AG09309 (cell line): Measurements from ENCODE around the gene HIF3A.

ENCODE experiments used
- DNase-seq: peaks from one replicate; pipeline ENCODE4 v3.0.0-alpha.2; 2010; ENCODE audit warnings: low read depth
- H3K4me3 ChIP-seq: 2 replicates; pipeline ENCODE4 v1.5.1; 2011; ENCODE audit warnings: mild to moderate bottlenecking, low read depth, low read length, moderate library complexity; ENCODE audit not compliant: control insufficient read depth
- TF ChIP-seq, protein P1 (sequence below): IDR thresholded peaks from 2 replicates; pipeline ENCODE4 v1.5.1; 2011; ENCODE audit warnings: mild to moderate bottlenecking, low read depth, low read length, inconsistent platforms; ENCODE audit not compliant: insufficient read depth, control insufficient read depth; ENCODE audit errors: missing control alignments

HIF3A gene

GRCh38 chr19:46388311-46389095, 91.7 kb downstream of the HIF3A start:
- TF ChIP-seq, protein P1, sequence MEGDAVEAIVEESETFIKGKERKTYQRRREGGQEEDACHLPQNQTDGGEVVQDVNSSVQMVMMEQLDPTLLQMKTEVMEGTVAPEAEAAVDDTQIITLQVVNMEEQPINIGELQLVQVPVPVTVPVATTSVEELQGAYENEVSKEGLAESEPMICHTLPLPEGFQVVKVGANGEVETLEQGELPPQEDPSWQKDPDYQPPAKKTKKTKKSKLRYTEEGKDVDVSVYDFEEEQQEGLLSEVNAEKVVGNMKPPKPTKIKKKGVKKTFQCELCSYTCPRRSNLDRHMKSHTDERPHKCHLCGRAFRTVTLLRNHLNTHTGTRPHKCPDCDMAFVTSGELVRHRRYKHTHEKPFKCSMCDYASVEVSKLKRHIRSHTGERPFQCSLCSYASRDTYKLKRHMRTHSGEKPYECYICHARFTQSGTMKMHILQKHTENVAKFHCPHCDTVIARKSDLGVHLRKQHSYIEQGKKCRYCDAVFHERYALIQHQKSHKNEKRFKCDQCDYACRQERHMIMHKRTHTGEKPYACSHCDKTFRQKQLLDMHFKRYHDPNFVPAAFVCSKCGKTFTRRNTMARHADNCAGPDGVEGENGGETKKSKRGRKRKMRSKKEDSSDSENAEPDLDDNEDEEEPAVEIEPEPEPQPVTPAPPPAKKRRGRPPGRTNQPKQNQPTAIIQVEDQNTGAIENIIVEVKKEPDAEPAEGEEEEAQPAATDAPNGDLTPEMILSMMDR: no peak
- no peak overlapping the region for H3K4me3 ChIP-seq
- DNase-seq: no peak

GRCh38 chr19:46390121-46390858, 93.4 kb downstream of the HIF3A start:
- TF ChIP-seq, protein P1: no peak
- no peak overlapping the region for H3K4me3 ChIP-seq
- no peak for DNase-seq

DNA sequence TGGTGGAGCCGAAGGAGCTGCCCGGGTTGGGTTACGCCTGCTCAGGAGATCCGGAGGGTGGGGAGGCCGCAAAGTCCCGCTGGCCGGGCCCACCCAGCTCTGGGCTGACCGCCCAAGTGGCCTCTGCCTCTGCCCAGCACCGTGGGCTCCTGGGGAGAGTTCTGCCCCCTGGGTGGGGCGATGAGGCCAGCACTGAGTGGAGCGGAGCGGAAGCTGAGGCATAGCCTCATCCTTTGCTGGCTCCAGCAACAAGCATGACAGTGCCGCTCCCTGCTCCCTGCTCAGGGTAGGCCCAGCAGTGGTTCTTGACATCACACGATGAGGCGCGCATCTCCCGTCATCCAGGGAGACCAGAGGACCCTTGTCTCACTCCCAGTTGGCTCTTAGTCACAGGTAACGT, 94.0 kb downstream of the HIF3A start:
- no peak for DNase-seq
- TF ChIP-seq, protein P1: no peak
- H3K4me3 ChIP-seq: no peak overlapping the region

DNA sequence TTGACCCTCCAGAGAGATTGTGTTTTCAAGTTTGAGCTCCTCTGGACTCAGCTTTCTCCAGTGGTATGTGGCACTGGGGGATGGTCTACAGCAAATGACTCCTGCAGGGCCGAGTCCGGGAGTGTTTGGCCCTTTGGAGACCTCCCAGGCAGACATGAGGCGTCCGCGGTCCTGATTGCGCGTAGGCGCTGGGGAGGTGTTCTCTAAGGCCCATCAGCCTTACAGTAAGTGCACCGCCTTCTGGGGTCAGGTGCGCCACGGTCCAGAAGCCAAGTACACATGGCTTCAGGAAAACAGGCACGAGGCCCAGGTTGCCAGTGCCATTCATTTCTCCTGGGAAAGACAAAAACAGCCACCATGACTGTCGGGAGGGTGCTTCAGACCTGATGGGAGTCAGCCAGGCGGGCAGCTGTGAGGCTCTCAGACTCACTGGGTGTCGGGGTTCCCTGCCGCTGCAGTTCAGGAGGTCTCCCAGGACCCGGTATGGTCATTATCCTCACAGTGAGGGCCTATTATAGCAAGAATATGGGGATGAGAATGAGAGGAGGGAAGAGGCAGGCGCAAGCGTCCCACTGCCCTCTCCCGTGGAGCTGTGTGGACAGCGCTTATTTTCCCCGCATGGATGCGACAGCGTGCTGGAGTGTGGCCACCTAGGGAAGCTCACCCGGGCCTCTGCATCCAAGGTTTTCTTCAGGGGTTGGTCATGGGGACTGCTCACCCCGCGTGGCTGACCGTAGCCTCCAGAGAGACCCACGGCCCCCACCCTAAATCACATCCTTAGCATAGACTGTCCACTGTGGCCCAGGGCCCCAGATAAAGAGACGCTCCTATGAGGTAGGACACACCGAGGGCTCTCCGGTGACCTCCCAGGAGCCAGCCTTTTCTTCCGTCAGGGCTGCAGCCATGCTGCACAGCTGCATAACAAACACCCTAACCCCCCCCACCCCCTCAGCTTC, 94.7 kb downstream of the HIF3A start:
- no peak overlapping the region for H3K4me3 ChIP-seq
- DNase-seq: no peak
- TF ChIP-seq, protein P1: no peak

DNA sequence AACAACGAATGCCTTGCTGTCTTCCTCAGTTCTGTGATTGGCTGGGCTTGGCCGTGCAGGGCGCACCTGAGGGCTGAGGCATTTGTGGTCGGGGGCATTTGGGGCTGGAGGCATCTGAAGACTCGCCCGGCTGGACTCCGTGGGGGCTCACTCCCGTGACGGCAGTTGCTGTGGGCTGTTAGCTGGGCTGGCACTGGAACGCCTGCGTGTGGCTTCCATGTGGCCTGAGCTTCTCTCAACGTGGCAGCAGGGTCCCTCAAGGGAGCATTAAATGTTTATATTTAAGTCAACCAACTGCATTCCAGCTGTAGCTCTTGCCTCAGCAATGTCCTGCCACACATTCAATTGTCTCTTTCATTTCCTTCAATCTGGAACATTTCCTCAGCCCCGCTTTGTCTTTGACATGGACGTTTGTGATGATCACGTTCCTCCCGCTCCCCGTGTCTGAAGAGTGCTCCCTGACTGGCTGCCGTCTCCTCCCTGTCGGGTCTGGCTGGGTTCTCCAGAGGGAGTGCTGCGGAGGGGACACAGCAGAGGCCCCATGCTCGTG, 95.5 kb downstream of the HIF3A start:
- peak; percentile 31 for DNase-seq
- H3K4me3 ChIP-seq: no peak overlapping the region
- TF ChIP-seq, protein P1: no peak

DNA sequence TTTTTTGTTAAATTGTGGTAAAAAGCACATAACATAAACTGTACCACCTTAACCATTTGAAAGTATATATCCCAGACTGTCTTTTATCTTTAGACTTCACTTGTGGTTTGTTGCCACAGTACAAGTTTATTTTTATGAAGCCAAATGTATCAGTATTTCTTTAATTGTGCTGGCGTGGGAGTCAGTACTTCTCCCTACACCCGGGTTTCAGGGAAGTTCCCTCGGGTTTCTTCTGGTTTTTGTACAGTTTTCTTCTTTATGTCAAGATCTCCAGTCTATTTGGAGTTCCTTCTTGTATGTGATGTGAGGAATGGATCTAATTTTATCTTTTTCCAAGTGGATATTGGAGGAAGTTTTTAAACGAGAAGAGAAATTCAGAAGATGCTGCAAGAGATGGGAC, 96.0 kb downstream of the HIF3A start:
- TF ChIP-seq, protein P1: no peak
- DNase-seq: no peak
- no peak overlapping the region for H3K4me3 ChIP-seq
